Activated T-cell treated with anti-CD3 and anti-CD28 coated beads, Interleukin-2, amount 50 U/mL, for 24 hours (primary cell): ENCODE results near the gene ZNF639.
"Not testable (repeated sequence)": the region's sequence is repeated elsewhere in the genome, so short reads cannot be mapped to it uniquely, and the experiment has no call there.

Experiments
- DNase-seq: peaks from one replicate; pipeline ENCODE4 v3.0.0-alpha.2; 2020
- H3K27ac Mint-ChIP-seq: 2 replicates; pipeline ENCODE4 v1.8.0; 2020; ENCODE audit warnings: mild to moderate bottlenecking, mixed read lengths
- H3K27me3 Mint-ChIP-seq: 2 replicates; pipeline ENCODE4 v1.8.0; 2020; ENCODE audit warnings: mixed read lengths
- H3K36me3 Mint-ChIP-seq: 2 replicates; pipeline ENCODE4 v1.8.0; 2020; ENCODE audit warnings: low read depth, mixed read lengths
- H3K4me1 Mint-ChIP-seq: 2 replicates; pipeline ENCODE4 v1.8.0; 2020; ENCODE audit warnings: low read depth, mixed read lengths
- H3K4me3 Mint-ChIP-seq: 2 replicates; pipeline ENCODE4 v1.8.0; 2020; ENCODE audit warnings: mild to moderate bottlenecking, moderate library complexity, mixed read lengths
- H3K9me3 Mint-ChIP-seq: 2 replicates; pipeline ENCODE4 v1.8.0; 2020; ENCODE audit warnings: mixed read lengths

Gene ZNF639, protein sequence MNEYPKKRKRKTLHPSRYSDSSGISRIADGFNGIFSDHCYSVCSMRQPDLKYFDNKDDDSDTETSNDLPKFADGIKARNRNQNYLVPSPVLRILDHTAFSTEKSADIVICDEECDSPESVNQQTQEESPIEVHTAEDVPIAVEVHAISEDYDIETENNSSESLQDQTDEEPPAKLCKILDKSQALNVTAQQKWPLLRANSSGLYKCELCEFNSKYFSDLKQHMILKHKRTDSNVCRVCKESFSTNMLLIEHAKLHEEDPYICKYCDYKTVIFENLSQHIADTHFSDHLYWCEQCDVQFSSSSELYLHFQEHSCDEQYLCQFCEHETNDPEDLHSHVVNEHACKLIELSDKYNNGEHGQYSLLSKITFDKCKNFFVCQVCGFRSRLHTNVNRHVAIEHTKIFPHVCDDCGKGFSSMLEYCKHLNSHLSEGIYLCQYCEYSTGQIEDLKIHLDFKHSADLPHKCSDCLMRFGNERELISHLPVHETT

DNA sequence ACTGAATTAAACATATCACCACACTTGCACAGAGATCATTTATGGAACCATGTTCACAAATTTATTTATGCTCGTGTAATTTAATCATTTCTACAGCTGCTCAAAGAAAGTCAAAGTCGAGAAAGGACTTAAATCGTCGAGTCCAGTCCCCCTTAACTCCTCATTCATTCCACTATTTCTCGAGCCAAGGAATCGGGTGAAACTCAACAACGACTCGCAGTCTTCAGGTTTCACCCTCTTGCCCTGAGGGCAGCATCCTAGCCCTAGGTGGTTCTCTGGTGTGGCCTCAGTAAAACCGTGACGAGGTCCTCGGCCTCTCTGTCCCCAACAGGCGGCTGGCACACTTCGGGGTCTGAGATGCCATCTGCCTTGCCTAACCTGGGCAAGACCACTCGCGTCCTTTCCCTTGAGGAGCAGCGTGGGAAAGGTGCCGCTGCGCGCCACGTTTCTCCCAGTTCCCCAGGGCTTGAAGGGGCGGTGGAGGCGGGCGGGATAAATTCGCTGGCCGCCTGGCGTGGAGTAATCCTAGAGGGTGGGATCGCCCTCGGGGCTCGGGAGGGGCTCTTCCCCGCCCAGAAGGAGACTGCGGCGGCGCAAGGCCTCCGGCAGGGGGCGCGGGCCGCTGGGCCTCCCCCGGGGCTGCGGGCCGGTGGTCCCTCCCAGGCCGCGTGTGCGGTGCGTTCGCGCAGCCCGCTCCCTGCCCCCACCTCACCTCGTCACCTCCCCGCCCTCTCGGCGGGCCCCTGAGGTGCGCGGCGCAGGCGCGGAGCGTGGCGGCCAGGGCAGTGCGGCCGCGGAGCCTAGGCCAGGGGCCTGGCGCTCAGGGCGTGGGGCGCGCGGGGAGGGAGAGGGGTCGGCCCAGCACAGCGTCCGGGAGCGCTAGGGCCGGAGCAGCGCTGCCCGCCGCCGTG is at the start of gene ZNF639:
Gene ZNF639, plus strand, starts transcription at position 746 of the 911 bp plus-strand sequence. CDS start 5,263 bp downstream, outside the sequence.
- peaks cover 35% of the 10 kb centered on the region for H3K36me3 Mint-ChIP-seq
- DNase-seq, result peak; percentile 90
- H3K9me3 Mint-ChIP-seq, result no peaks in the 10 kb centered on the region
- peak within 1 kb of the TSS; percentile 90 for H3K4me3 Mint-ChIP-seq
- no peaks in the 10 kb centered on the region for H3K27me3 Mint-ChIP-seq
- H3K27ac Mint-ChIP-seq, result peak within 1 kb of the TSS; percentile 91
- peaks cover 32% of the 10 kb centered on the region for H3K4me1 Mint-ChIP-seq

DNA sequence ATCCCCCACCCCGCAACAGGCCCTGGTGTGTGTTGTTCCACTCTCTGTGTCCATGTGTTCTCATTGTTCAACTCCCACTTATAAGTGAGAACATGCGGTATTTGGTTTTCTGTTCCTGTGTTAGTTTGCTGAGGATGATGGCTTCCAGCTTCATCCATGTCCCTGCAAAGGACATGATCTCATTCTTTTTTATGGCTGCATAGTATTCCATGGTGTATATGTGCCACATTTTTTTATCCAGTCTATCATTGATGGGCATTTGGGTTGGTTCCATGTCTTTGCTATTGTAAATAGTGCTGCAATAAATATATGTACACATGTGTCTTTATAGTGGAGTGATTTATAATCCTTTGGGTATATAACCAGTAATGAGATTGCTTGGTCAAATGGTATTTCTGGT is 48.4 kb upstream of the ZNF639 start:
- peaks cover 23% of the 10 kb centered on the region for H3K27me3 Mint-ChIP-seq
- H3K4me1 Mint-ChIP-seq, H3K27ac Mint-ChIP-seq, H3K4me3 Mint-ChIP-seq, H3K9me3 Mint-ChIP-seq, H3K36me3 Mint-ChIP-seq, DNase-seq: not testable (repeated sequence)

DNA sequence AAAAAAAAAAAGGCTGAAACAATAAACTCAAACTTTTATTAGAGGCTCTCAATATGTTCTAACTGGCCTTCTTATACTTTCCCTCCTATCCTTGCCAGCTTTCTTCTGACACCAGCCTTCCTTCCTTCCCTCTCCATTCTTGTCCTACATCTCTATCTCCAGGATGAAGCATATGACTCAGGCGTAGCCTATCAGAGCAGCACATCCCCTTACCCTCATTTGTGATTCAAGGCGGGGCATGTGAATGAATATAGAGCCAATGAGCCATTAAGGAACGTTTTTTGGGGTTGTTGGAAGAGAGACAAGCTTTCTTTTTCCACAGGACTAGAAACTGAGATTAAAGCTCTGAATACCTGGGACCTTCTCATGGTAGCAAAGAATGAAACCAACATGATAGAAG is 46.8 kb upstream of the ZNF639 start:
- no peak for DNase-seq
- H3K36me3 Mint-ChIP-seq, result no peaks in the 10 kb centered on the region
- H3K9me3 Mint-ChIP-seq, result no peaks in the 10 kb centered on the region
- no peaks in the 10 kb centered on the region for H3K4me1 Mint-ChIP-seq
- H3K27ac Mint-ChIP-seq, result no peak overlapping the region
- H3K4me3 Mint-ChIP-seq, result no peak overlapping the region
- peaks cover 30% of the 10 kb centered on the region for H3K27me3 Mint-ChIP-seq

DNA sequence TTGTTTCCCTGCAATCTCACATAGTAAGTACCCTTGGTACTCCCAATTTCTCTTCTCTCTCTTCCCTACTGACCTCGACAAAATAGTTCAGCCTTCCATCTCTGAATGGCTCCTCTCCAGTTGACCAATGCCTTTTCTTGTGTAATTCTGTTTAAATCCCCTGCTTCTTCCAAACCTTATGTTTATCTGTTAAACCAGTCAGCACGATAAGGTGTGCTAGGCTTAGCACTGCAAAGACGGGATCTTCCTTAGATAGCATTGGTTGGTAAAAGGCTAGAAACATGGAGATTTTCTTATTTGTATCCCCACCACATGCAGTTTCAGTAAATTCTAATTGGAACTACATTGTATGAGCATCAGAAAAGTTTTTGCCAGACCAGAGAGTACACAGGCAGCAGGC is 46.1 kb upstream of the ZNF639 start:
- Mint-ChIP-seq H3K27me3 (peaks cover 32% of the 10 kb centered on the region), H3K27ac (no peak overlapping the region), H3K9me3 (no peaks in the 10 kb centered on the region), H3K4me1 (no peaks in the 10 kb centered on the region), H3K4me3 (no peak overlapping the region), H3K36me3 (no peaks in the 10 kb centered on the region)
- no peak for DNase-seq

DNA sequence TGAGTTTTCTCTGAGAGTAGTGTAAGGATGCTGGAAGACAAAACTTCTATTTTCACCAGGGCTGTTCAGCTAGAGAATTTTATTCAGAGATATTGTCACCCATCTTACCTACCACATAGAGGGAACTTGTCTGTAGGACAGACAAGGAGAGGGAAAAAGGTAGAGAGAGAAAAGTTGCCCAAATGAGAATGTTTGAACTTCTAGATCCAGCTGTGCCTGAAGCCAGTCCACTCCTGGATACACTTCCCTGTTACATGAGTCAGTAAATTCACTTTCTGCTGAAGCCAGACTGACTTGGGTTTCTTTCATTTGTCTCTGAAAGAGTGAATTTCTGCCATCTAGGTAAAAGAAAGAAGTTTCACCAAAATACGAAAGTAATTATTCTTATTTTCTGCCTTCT is 44.7 kb upstream of the ZNF639 start:
- no peaks in the 10 kb centered on the region for H3K9me3 Mint-ChIP-seq
- no peak for DNase-seq
- no peak overlapping the region for H3K27ac Mint-ChIP-seq
- H3K36me3 Mint-ChIP-seq, result no peaks in the 10 kb centered on the region
- no peaks in the 10 kb centered on the region for H3K4me1 Mint-ChIP-seq
- peaks cover 35% of the 10 kb centered on the region for H3K27me3 Mint-ChIP-seq
- no peak overlapping the region for H3K4me3 Mint-ChIP-seq

DNA sequence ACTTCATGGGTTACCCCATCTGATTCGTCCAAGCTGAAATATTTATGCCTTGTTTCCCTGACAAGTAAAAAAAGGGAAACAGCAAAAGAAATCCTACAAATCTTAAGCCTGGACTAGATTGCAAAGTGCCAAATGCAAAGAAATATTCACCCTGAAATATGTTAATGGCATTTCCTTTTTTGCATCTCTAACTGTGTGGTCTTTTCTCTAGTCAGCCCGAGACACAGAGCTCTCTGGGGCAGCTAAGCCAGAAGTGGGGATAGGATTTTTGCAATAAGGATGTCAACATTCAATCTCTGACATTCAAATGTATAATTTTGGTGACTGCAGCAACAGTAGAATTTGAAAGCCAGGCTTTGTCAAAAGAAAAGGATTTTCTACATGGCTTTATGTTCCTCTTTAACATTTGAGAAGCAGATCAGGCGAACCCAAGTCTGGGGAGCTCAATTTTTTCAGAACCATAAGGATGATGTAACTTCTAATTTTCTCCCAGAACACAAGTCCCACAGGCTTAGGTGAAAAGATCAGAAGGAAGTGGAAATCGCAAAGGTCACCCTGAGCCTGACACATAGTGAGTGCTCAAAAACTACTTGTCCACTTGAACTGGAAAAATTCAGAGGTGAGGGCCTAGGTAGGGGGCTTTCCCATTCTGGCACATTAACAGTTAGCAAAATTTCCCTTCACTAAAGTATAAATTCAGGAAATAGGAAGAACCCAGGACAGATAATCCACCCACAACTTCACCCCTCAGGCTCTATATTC is 43.7 kb upstream of the ZNF639 start:
- Mint-ChIP-seq H3K27ac (no peak overlapping the region), H3K4me1 (no peaks in the 10 kb centered on the region), H3K9me3 (no peaks in the 10 kb centered on the region), H3K4me3 (no peak overlapping the region), H3K27me3 (peaks cover 35% of the 10 kb centered on the region), H3K36me3 (no peaks in the 10 kb centered on the region)
- DNase-seq, result no peak

DNA sequence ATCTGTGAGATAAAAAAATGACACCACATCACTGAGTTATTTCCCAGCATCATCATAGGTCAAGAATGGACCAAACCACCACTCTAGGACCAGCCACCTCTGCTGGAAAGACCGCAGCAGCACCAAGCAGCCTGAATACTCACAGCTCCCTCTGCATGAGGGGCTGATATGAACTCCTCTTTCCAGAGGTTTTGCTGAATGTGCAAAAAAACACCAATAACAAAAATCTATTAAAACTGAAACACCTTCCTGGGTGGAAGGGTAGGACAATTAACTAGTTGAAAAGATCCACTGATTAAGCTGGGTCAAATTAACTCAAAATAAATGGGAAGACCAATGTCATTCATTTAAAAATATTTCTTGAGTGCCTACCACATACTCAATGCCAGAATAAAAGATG is 43.0 kb upstream of the ZNF639 start:
- Mint-ChIP-seq H3K27me3 (peaks cover 35% of the 10 kb centered on the region), H3K4me3 (no peak overlapping the region), H3K4me1 (no peaks in the 10 kb centered on the region), H3K27ac (no peak overlapping the region), H3K9me3 (no peaks in the 10 kb centered on the region), H3K36me3 (no peaks in the 10 kb centered on the region)
- no peak for DNase-seq

DNA sequence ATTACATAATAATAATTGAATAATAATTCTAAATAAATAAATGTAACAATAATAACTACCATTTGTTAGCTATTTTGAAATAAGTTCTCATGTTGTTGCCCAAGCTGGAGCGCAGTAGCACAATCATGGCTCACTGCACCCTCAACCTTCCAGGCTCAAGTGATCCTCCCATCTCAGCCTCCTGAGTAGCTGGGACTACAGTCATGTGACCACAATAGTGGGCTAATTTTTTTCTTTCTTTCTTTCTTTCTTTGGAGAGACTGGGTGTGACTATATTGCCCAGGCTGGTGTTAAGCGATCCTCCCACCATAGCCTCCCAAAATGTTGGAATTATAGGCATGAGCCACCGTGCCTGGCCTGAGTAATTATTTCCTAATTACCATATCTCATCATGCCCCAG is 41.0 kb upstream of the ZNF639 start:
- H3K4me1 Mint-ChIP-seq, result no peaks in the 10 kb centered on the region
- H3K36me3 Mint-ChIP-seq, result no peaks in the 10 kb centered on the region
- no peak overlapping the region for H3K4me3 Mint-ChIP-seq
- H3K27ac Mint-ChIP-seq, result no peak overlapping the region
- DNase-seq, result no peak
- H3K27me3 Mint-ChIP-seq, result peaks cover 32% of the 10 kb centered on the region
- H3K9me3 Mint-ChIP-seq, result no peaks in the 10 kb centered on the region

DNA sequence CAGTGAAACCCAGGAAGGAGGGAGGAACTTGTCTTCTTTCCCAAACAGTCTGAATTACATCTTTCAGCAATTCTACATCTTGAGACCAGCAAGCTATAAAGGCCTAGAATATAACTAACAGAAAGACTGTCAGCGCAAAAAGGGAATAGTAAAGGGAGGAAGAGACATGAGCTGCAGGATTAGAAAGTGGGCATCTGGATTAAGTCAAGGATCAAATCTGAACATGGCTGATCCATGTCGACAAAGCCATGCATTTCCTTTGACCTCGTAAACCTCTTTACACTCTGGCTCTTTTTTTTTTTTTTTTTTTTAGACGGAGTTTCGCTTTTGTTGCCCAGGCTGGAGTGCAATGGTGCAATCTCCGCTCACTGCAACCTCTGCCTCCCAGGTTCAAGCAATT is 36.5 kb upstream of the ZNF639 start:
- H3K36me3 Mint-ChIP-seq, result no peaks in the 10 kb centered on the region
- no peak overlapping the region for H3K4me3 Mint-ChIP-seq
- no peak for DNase-seq
- H3K27ac Mint-ChIP-seq, result no peak overlapping the region
- no peaks in the 10 kb centered on the region for H3K9me3 Mint-ChIP-seq
- H3K4me1 Mint-ChIP-seq, result no peaks in the 10 kb centered on the region
- peaks cover 2% of the 10 kb centered on the region for H3K27me3 Mint-ChIP-seq

DNA sequence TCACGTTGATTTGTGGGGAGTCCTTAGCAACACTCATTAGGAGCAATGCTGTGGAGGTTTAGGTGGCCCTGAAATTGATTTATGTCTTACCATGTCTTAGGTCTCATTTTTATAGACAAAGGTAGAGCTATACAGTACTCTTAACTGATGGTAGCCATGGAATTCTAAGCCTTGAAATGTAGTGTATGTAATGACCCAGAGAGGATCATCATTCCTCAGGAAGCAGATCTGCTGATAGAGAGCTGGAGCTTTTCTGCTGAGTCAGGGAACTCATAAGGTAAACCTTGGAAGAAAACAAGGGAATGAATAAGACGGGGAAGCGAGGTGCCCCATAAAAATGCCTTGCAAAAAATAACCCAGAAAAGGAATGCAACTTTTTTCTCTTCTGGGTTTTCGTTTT is 34.0 kb upstream of the ZNF639 start:
- no peaks in the 10 kb centered on the region for H3K4me1 Mint-ChIP-seq
- DNase-seq, result no peak
- no peak overlapping the region for H3K4me3 Mint-ChIP-seq

DNA sequence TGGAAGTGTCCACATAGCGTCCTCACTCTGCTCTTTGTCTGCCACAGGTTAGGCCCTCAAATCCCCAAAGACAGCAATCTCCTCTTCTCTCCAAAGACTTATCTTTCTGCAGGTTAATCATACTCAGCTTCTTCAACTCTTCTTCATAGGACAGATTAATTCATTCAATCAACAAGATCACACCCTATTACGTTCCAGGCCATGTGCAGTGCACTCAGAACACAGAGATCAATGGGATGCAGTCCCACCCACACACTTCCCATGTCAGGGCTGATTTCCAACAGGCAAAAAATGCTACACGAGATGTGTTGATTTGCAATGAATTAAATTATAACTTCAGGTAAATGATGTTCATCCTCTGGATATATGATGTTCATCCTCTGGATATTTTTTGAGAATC is 33.5 kb upstream of the ZNF639 start:
- Mint-ChIP-seq H3K36me3 (no peaks in the 10 kb centered on the region), H3K4me1 (no peaks in the 10 kb centered on the region), H3K9me3 (no peaks in the 10 kb centered on the region), H3K27ac (no peak overlapping the region), H3K27me3 (peaks cover 3% of the 10 kb centered on the region), H3K4me3 (no peak overlapping the region)
- DNase-seq, result no peak

More for the DNA sequence above, 34.0 kb upstream of the ZNF639 start:
- no peaks in the 10 kb centered on the region for H3K36me3 Mint-ChIP-seq
- no peaks in the 10 kb centered on the region for H3K9me3 Mint-ChIP-seq
- H3K27me3 Mint-ChIP-seq, result peaks cover 3% of the 10 kb centered on the region
- no peak overlapping the region for H3K27ac Mint-ChIP-seq

DNA sequence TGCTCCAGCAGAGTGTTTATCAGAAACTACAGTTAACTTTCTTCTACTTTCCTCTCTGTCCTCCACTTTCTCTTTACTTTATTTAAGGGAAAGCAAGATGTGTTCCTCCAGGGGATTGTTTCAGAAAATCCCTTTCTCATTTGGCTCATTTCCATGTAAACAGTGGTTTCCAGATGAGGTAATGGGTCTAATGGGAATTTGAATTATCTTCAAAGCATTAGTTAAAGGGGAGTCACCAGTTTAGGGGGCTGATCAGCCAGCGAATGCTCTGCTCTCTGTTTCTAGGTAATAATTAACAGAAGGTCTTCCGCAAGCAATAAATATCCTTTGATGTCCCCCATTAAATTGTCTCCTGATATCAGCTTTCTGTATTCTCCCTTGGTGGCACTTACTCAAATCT is 30.4 kb upstream of the ZNF639 start:
- Mint-ChIP-seq H3K27me3 (peaks cover 12% of the 10 kb centered on the region), H3K9me3 (no peaks in the 10 kb centered on the region), H3K27ac (no peak overlapping the region), H3K36me3 (no peaks in the 10 kb centered on the region), H3K4me1 (no peaks in the 10 kb centered on the region), H3K4me3 (no peak overlapping the region)
- DNase-seq, result no peak

DNA sequence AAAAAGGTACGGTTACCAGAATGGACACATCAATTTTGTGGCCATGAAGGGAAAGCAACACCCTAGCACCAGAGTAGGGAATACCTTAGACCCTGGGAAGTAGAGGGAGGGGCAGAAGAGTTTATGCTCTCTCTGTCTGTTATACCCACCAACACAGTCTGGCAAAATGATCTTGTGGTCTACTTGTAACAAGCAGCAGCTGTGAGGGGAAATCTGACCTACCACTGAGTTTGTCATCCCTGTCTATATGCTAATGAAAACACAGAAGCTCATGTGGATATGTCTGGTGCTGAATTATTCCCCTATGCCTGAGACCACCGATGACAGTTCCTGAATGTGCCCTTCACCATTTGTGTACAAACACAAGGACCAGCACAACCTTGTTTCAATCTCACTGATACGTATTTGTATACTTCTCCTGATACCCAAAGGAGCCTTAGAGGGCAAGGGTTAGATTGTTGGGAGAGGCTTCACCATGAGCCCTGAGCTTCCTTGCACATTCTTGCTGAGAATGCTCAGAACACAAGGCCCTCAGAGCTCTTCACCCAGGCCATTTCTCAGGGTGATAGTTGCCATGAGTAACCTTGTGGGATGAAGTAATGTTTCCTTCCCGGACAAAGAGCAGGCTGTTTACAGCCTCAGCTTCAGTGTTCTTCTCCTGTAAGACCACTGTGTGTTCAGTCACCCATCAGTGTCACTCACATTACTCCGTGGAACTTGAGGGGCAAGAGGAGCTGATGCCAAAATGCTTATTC is 24.7 kb upstream of the ZNF639 start:
- Mint-ChIP-seq H3K27me3 (peaks cover 8% of the 10 kb centered on the region), H3K9me3 (no peaks in the 10 kb centered on the region), H3K36me3 (no peaks in the 10 kb centered on the region), H3K27ac (no peak overlapping the region), H3K4me3 (no peak overlapping the region), H3K4me1 (peaks cover 4% of the 10 kb centered on the region)
- DNase-seq, result no peak

DNA sequence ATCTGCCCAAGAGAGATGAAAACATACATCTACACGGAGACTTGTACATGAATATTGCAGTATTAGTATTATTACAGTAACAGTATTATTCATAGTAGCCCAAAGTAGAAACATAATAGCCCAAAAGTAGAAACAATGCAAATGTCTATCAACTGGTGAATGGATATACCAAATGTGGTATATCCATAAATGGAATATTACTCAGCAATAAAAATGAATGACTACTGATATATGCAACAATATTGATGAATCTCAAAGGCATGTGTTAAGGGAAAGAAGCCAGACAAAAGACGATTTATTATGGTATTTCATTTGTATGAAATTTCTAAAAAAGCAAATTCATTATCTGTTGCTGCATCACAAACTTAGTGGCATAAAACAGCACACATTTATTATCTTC is 23.5 kb upstream of the ZNF639 start:
- DNase-seq, result no peak
- H3K27ac Mint-ChIP-seq, result no peak overlapping the region
- H3K27me3 Mint-ChIP-seq, result peaks cover 8% of the 10 kb centered on the region
- H3K4me3 Mint-ChIP-seq, result no peak overlapping the region
- no peaks in the 10 kb centered on the region for H3K9me3 Mint-ChIP-seq
- no peaks in the 10 kb centered on the region for H3K36me3 Mint-ChIP-seq
- peaks cover 4% of the 10 kb centered on the region for H3K4me1 Mint-ChIP-seq
